CD4-positive, alpha-beta T cell treated with Interleukin-12 subunit alpha and Interleukin-12 subunit beta, for 1 hour (primary cell): ENCODE results near the gene RGS5.
A peak's percentile ranks its signal among the peaks of the same experiment; 100 is the strongest.

Experiments
- DNase-seq: peaks from one replicate; pipeline ENCODE4 v3.0.0-alpha.2; 2020

RGS5 gene

DNA sequence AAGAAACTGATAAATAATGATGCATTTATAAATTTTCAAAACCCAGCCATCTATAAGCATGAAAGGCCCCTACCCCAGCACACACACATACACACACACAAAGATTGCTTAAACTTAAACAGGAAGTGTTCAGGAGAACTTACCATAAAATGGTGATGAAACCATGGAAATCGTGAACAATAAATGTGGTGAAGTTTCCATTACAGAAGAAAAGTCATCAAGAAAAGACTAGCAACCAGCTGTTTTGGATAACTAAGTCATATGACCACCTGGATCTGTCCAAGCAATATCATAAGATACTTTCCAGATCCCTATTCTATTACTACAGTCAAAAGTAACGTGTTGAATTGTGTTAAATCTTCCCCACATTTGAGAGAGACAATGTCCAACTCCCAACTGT, 24.1 kb downstream of the RGS5 start:
- DNase-seq: no peak

DNA sequence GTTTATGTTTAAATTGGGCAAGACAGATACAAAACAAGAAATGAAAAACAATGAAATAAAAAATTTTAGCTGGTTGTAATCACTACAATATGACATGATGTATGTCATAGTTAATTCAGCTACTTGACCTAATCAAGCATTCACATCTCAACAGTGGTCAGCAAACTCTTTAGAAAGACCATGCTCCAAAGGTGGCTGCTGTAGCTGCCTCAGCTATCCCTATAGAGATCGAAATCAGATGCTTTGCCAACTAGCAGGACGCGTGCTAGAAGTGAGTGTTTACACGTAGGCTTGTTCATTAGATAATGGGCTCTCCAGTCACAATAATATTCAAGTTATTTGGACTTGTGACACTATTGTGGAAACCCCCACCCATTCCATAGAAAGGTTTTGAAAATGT, 25.9 kb downstream of the RGS5 start:
- DNase-seq: no peak

DNA sequence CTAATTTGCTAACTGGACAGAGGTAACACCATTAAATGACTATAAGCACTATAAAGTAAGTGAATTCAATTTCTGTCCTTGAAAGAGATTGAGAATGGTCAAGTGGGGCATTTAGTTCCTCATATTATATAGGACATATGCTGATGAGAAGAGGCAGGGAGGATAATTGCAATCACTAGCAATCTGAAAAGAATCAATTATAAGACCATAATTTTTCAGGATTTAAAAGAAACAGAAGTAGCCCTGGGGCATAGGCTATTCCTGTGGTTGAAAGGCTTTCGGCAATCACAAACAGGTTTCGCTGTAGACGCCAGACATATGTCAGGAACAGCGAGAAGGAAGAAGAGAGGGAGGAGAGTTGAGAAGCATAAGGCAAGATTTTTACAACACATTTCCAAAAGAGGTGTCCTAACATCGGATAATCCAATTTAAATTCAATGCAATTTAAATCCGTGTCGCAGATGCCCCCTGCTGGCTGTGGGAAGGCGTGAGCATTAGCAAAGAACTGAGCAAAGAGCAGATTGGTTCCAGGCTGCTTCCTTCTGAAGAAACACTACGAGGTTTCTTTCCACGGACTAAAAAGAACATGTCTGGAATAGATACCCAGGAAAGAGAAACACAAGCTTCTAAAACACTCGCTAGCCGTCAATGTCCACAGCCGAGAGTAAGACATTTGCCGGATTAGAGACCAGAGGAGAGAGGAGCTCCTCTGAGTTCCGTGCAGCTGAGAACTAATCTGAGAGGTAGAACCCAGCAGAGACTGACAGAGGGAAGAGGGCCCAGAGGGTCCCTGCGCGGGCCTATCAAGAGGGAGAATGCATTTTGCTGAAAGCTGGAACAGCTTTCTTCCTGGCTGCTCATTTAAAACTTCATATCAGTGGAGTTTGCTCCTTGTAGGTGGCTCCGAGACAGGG, 27.9 kb downstream of the RGS5 start:
- DNase-seq: peak; percentile 18

DNA sequence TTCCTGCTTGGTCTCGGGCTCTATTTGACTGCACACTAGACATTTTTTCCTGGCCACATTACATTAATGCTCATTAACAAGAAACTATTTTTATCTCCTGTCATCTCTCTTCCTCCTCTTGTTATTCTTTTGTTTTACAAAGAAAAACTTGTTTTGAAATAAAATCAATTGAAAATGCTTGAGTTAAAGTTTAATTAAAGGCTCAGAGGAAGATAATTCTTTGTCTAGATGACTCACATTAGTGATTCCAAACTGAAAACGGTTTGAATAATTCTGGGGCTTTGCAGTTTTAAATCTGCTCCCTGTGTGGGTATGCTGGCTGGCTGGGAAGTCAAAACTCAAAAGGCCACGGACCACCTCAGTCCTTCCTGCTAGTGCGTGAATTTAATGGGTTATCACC, 29.6 kb downstream of the RGS5 start:
- DNase-seq: no peak

DNA sequence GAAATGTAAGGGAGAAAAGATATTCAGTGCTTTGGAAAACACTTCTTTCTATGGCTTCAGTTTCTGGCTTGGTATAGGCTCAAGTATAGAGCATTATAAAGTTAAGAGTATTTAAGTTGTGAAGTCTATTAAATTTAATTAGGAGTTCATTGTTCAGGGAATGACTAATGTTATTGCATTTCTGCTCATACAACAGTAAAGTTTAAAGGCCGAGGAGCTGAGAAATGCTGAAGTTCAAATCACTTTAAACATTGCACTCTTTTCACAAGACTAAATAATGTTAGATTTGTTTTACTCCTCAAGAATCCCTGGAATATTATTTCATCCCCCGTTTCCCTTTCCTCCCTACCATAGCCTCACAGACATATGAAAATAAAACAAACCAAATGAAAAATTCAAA, 30.1 kb downstream of the RGS5 start:
- no peak for DNase-seq

DNA sequence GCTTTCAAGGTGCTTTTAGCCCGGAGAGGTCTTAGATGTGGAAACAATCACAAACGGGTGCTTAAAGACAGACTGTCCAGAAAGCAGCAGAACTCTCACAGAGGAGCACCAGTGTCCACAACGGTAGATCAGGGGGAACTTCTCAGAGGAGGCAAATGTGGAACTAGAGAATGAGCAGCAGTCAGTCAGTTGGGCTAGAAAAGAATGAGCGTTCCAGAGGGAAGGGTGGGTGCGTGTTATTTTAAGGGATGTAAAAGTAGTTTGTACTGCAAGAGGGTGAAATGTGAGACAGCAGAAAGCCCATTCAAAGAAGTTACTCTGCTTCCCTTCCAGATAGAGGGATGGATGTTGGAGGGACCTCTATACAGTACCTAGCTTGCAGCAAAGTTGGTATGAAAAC, 30.9 kb downstream of the RGS5 start:
- no peak for DNase-seq

DNA sequence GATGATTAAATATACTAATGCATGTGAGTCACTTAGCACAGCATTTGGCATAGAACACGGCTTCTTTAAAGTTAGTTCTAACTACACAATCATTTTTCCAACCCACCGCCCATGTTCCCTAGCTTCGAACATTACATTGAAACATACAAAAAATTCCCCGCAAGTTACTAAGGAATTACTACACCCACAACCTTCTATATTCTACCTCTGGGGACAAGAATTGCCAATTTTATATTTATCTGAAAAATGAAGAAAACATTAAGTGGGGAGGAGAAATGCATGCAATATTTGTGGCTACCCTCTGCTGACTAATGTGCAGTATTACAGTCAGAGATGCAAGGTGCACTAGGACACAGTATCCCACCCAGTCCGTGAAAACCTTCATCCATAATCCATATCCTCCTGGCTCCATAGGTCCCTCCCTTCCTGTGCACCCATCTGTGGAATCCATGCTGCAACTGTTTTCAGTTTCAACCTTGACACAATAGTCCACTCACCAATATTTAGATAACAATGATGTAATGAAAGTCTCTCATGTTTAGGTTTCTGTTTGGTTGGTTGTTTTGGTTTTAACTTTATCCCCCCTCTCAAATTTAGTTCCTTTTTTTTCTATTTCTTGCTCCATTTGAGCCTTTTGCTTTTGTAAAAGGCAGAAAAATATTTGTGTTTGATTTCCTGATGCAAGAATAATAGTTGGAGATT, 31.6 kb downstream of the RGS5 start:
- DNase-seq: no peak

DNA sequence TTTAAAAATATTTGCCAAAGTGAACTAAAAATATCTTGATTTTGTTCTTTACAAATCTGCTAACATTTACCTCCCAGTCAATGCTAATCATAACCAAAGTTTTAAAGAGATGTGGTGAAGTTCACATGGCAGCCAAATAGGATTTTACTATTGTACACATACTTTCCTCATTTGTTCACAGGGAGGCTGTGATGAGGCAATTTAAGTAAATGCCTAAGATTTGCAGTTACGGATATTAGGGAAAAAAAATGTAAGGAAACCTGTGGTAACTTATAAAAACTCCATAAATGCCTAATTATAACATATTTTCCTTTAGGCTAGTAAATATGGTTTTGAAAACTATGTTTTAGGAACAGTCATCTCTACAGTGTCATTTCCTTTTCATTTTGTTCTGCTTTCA, 32.4 kb downstream of the RGS5 start:
- DNase-seq: no peak

DNA sequence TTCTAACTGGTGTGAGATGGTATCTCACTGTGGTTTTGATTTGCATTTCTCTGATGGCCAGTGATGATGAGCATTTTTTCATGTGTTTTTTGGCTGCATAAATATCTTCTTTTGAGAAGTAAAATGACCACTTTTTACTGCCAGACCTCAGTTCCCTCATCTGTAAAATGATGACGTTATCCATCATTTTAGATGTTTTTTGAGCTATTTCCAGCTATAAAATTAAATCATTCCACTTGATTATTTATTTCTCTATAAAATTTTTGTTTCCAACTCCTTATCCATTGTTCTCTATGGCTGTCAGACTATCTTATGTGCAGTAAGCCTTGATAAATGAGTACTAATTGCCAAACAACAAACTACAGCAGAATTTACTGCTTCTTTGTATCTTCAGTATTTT, 33.2 kb downstream of the RGS5 start:
- DNase-seq: no peak

DNA sequence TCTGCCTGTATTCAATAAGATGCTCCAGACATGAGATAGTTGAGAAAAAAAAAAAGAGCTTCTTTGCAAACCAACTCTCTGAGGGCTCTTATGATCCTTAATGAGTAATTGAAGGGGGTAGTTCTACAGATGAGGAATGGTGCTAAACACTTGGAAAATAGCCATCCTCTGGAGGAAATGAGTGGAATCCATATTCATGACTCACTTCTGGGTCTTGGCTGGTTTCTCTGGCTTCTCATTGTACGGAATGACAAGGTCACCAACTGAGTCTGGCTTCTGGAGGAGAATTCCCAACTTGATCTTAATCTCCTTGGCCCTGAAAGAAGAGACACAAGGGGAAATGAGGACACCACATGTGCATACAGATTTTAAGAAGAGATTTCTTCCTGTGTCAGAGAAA, 34.7 kb downstream of the RGS5 start:
- no peak for DNase-seq

DNA sequence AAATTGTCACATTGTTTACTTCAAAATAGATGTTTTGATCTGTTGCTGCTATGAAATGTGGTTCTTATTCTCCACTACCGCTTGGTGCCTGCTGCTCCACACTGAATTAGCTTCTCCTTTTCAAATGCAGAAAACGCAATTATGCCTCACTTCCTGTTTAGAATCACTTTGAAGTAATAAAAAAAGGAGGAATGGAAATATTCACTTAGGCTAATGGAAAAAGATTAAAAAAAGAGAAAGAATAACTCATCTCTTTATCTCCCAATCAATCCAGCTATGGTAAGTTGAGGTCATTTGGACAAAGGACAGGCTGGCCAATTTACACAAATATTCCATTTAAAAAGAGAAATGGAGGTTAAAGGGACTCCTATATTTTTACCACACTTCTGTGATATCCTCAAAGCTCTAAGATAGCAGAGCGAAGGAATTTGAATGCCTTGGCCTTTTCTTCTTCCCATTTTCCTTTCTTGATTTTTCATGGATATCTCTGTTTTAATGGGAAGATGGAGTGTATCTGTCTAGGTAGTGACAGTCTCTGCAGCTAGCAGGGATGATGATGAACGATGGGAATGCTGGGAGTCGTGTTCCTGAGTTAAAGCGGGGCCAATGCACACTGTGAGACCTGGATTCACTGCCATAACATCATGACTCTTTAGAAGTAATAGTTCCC, 35.7 kb downstream of the RGS5 start:
- DNase-seq: no peak

DNA sequence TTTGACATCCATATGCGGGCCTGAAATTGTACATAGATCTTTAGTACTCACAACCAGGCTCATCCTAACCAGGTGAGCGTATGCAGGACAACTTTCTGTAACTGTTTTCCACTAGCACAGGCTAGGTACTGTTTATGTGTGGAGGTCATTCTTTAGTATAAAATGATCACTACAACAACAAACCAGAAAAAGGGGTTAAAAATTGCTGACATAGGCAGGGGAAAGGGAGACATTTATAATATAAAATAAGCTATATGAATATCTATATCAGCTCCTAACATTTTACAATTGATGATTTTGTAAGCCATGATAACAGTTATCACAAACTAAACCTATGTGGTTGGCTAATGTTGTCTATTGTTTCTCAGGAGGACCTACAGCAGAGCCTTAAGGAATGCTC, 37.6 kb downstream of the RGS5 start:
- DNase-seq: no peak

DNA sequence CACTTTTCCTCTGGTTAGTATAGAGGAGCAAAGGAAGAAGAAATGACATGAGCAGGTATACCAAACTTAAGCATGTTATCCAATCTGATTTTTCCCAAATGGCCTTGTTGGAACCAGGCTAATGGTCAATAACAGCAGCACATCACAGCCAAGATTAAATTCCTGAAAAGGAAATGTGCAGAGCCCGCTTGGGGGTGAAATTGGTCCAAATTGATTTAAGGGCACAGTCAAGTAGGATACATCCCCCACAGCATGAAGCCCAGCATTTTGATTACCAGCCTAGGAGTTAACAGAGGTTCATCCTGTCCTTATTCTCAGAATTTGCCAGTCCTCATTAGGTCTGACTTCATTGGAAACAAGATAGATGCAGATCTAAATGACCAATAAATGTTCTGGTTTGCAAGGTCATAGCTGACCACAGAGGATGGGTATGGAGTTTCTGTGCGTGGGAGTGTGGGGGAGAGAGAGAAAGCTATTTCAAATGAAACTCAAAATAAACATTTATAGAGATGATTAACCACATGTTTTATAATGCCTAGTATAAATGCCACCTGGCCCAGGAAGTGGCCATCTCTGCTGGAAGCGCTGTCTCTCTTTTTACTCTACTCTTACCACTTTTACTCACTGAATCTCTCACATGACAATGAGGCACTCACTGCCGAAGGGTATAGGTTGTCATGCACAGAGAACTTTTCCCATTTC, 38.7 kb downstream of the RGS5 start:
- no peak for DNase-seq

DNA sequence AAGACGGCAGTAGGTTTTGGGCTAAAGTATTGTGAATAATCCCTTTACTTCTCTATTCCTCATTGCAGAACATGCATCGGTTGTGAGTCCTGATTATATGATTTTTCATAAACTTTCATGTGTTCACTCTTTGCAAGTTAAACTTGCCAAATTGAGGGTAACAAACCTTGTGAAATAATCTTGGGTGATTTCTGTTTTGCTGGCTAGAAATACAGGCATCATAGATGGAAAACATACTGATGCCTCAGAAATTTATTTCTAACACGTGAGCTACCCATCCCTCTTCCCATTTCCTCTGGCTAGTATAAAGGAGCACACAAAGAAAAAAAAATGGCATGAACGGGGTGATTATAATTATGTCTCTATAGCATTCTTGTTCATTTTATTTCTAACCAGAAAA, 39.6 kb downstream of the RGS5 start:
- no peak for DNase-seq

DNA sequence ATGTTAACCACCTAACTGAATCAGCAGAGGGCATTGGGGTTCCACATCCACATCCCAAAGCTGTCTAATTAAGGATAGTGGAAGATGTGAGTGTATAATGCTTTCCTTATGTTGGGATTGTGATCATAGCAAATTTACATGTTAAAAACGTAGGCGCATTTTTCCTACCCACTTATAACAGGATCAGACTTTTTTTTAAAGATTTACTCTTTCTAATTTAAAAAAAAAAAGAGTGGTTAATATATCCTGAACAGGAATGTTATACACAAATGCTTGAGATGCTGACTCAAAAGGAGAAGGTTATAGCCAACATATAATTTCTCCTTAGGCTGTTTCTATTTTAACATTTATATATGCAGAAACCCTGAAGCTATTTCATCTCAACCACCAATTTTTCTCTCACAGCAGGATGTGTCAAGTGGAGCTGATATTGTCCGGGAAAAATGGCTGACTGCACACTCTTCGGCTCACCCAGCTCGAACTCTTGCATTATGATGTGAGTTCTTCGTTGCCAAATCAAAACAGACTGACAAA, 40.3 kb downstream of the RGS5 start:
- no peak for DNase-seq

DNA sequence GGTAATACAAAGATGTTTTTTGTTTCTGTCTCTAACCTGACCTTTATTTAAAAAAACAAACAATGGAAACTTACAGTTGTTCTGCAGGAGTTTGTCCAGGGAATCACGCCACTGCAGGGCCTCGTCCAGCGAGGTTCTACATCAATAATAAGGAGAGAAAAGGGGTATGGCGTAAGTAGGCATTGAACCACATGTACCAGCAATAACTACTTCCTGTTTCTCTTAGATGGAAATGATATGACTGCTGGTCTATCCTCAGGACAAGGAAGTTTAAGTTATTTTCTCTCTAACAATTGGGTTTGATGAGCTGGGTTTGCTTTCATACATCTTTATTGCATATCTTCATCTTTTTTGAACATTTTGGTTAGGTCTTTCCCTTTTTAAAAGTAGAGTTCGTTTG, 40.9 kb downstream of the RGS5 start:
- no peak for DNase-seq

DNA sequence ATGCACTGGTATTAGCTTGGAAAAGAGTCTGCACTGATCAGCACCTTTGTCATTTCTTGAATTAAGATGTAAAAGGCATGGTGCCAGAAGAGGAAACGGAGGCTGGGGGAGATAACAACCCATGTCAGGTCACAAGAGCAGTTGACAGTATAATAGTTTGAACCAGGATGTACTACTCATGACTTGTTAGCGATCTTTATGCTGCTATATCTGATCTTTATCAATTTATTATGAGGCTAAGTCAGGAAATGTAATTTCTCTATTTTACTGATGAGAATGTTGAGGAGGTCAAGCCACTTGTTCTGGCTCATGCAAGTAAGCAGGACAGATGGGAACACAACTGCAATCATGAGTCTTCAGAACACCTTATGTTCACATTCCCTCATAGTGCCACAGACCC, 41.4 kb downstream of the RGS5 start:
- no peak for DNase-seq

DNA sequence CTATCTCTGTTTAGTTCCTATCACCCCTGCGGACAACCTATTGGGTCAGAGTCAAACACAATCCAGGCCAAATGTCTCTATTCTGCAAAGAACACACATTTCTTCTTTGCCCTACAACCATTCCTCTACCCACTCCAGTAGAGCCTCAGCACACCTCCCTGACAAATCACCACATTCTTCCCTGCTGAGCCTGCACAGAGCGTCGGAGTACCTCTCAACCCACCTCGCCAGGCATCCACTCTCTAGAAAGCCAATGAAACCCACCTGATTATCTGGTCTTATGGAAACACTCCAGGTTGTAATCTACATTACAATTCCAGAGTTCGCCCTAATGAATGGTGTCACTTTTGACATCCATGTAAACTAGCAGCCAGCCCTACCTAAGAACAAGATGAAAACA, 47.1 kb downstream of the RGS5 start:
- no peak for DNase-seq

DNA sequence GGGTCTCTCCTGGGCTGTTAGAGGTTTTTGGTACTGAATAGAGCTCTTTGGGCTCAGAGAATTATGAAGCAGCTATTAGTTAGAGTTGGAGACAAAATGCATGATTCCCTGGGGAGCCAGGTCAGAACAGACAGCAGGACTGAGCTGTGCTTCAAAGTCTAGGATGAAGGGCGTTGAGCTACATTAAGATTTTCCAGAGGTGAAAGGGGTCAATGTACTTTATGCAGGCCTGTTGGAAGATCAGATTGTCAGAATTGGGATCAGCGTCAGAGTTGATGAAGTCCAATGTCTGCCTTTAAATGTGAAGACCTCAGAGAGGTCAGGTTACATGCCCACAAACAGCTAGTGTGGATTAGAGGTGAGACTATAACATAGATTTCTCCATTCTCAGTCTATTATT, 53.8 kb downstream of the RGS5 start:
- no peak for DNase-seq

DNA sequence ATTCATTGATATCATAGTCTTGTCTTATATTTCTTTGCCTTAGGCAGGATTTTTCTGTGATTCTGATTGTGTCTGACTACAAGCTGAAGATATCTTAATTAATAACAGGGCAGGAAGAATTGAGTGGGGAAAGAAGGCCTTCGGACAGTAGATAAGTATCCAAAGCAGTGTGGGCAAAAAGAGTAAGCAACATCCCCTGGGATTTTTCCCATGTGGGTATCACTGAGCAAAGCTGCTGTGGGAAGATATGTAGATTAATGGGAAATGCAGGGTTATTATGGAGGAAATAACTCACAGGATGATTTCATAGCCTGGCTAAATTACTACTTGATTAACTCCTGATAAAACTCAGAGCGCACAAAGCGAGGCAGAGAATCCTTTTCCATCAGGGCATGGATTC, 55.7 kb downstream of the RGS5 start:
- no peak for DNase-seq

DNA sequence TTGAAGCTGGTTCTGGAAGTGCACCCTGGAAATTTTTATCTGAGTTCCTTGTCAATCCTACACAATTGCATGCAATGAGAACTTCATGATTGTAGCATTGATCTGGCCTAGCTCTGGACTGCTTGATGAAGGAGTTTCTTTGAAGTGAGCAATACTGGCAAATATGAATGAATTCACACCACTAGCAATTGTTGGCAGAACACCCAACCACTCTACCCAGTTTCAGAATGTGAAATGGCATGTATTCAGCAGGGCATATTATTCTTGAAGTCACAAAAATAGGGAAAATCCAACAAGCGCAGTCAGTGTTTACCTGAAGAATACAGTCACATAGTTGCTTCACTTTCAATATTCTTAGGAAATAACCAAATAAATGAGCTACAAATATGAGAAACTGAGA, 57.3 kb downstream of the RGS5 start:
- no peak for DNase-seq

DNA sequence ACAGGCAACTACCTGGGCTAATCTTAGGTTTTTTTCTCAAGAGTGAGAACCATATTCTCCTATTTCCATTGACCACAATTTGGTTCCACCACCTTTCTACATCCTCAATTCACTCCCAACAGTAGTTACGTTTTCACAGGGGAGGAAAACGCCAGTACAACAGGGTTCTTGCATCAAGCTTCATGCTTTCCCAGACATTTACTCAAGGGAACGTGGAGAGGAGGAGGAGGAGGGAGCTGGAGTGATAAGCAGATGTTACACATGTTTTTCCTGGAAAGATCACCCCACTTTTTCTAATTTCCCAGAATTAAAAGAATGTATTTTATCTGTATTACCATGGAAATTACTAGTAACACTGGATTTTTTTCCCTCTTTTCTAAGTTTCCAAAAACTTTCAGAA, 58.3 kb downstream of the RGS5 start:
- no peak for DNase-seq

DNA sequence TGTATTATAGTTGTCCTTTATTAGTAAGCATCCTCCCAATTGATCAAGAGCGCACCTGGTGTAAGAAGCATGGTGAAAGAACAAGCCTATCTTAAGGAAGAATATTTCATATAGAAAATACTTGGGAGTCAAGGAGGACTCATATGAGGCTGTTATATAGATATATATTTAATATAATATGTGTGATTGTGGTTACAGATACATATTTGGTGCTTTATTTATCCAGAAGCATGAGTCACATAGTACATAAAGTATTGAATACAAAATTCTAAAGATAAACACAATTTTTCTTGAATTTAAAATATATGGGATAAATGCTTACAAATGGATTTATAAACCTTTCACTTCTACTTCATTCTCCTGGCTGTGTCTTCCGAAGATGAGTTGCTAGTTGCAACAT, 60.6 kb downstream of the RGS5 start:
- no peak for DNase-seq
